ENCODE data around the gene XPNPEP3.

DNA sequence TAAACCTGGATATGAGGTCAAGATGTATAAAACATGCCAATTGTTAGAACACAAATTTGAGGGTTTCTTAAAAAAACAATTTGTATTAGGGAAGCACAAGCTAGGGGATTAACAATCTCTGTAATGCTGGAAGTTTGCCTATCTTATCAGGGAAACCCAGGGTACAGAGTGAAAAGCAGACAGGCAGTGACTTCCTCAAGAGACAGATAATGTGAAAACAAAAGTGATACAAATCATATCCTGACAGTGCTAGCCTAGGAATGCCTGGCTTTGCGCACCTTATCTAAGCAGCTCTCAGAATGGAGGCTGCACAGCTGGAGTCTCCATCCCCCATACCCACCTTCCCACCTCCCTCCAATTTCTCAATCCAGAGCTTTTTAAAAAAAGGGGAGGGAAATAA, 71.7 kb downstream of the XPNPEP3 start:
- TF ChIP-seq POLR2A (IDR thresholded peaks at IDR 0.05) (no peak), POLR2AphosphoS5 (IDR thresholded peaks at IDR 0.05) (no peak), EP300 (IDR thresholded peaks at IDR 0.05) (no peak)
- TF ChIP-seq, protein P1, sequence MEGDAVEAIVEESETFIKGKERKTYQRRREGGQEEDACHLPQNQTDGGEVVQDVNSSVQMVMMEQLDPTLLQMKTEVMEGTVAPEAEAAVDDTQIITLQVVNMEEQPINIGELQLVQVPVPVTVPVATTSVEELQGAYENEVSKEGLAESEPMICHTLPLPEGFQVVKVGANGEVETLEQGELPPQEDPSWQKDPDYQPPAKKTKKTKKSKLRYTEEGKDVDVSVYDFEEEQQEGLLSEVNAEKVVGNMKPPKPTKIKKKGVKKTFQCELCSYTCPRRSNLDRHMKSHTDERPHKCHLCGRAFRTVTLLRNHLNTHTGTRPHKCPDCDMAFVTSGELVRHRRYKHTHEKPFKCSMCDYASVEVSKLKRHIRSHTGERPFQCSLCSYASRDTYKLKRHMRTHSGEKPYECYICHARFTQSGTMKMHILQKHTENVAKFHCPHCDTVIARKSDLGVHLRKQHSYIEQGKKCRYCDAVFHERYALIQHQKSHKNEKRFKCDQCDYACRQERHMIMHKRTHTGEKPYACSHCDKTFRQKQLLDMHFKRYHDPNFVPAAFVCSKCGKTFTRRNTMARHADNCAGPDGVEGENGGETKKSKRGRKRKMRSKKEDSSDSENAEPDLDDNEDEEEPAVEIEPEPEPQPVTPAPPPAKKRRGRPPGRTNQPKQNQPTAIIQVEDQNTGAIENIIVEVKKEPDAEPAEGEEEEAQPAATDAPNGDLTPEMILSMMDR (IDR thresholded peaks at IDR 0.05): no peak

Measured in suprapubic skin (tissue), 4 donors.